GM10248 (cell line): ENCODE measurements around the gene NOP9.

Experiments
- CTCF ChIA-PET: fragments of 300-600 bp; sonication (Branson Sonifier 250); formaldehyde crosslinking; extraction: SDS; loops from one replicate; lab custom pipeline; 2021; ENCODE audit warnings: antibody characterized with exemption; lab: Yijun Ruan, JAX
- POLR2A ChIA-PET: fragments of 350-650 bp; sonication (Branson Sonifier 250); formaldehyde crosslinking; extraction: SDS; loops from one replicate; lab custom pipeline; 2020; ENCODE audit warnings: antibody characterized with exemption; lab: Yijun Ruan, JAX
- DNase-seq: peaks from one replicate; pipeline ENCODE4 v3.0.0; 2012; ENCODE audit errors: extremely low spot score
- CTCF ChIP-seq: IDR thresholded peaks from 2 replicates; pipeline ENCODE4 v1.5.1; 2012; ENCODE audit warnings: mild to moderate bottlenecking, low read depth; ENCODE audit errors: extremely low read depth, missing control alignments, control extremely low read depth

Gene NOP9

DNA sequence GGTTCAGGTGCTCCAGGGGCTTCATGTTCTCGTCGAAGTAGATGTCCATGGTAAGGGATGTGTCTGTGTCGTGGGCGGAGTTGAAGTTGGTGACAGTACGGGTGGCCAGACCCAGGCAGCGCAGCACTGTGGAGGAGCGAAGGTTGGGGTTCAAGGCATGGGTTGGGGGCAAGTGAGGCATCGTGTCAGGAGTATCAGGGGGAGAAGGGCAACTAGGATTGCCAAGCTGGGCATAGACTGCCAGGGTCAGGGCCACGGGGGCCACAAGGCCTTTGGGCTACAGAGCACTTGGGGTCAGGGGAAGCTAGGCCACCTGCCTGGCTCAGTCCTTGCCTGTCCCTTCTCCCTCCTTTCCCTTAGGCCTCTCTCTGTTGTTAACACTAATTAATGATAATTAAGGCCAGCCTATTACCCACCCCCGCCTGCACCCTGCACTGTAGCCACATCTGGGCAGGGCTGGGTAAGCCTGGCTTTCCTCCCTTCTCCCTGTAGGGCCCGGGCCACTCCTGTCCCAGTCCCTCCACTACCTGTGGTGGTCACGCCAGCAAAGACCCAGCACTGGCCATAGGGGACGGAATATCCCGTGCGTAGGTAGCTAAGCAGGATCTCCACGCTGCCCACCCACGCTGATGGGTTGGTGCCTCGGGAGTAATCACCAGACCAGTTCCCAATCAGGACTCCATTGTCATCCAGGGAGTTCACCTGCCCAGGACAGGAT is 40.9 kb upstream of the NOP9 start:
- DNase-seq = no peak
- no peak for TF ChIP-seq CTCF
- ChIA-PET CTCF (interaction anchor here (0.8 to 2.3 kb wide), 6 partner anchors 11 to 39 kb away, joined by 3 to 10 read pairs (median 6); partner anchors contain the start of genes RABGGTA and TINF2), POLR2A (no interaction called here)

DNA sequence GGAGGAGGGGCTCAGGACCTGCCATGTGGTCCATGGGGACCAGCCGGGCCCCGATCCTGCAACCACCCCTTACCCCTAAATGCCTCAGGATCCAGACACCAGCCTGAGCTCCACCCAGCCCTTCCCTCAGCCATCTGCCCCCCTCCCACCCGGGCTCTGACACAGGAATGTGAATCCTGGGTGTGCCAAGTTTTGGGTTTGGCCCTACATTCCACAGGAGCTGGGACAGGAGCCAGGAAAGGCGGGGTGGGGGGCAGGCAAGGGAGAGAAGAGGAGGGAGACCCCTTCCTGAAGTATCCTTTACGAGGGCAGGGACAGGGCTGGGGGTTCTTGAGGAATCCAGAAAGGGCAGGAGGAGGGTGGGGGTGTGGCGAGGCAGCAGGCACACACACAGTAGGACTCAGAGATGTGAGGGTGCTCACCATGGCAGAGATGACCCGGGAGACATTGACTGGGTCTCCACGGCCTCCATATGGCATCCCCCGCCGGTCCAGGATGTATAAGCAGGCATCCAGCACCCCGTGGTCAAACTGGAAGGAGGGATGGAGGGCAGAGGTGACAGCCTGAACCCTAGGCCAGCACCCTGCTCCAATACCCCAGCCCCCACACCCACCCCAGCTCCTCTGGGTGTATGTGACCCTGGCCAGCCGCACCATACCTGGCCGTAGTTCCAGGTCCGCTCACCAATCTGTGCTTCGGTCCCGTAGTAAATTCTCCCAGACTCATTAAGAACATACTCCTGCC is 40.2 kb upstream of the NOP9 start:
- no peak for DNase-seq
- CTCF ChIA-PET = interaction anchor here (0.7 to 2.1 kb wide), 4 partner anchors 12 to 48 kb away, joined by 3 to 10 read pairs (median 7); partner anchors contain the start of genes CIDEB, RABGGTA and TINF2
- POLR2A ChIA-PET = no interaction called here
- TF ChIP-seq CTCF = no peak

DNA sequence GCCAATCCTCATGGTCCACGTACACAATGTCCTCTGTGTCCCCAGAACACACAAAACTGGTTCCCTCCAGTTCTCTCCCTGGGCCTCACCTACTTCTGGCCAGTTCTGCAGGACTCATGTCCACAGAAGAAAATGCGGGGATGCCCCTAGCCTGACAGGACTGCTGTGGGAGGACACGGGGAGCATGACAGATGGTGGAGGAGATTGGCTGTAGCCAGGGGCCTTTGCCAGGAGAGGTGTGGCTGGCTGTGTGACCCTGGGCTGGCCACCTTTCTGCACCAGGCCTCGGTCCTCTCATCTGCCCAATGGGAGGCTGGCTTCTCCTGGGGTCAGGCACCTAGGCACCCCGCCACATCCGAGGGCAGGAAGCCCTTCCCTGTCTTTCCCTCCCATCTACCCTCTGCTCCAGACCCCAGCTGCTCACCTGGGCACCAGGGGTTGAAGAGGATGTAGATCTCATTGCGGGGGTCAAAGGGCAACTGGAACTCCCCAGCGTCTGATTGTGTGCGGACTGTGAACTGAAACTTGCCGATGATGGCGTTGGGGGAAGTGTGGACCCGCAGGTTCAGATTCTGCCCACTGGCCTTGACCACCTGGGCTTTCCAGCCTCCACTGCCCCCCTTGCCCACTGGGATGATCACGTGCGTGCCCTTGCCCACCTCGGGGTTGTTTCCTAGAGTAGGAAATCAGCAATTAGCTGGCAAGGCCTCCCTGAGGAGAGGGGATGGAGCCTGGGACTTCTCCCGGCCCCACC is 39.4 kb upstream of the NOP9 start:
- no peak for TF ChIP-seq CTCF
- ChIA-PET POLR2A (interaction anchor here (0.7 to 2.0 kb wide), 2 partner anchors 8 to 17 kb away, joined by 3 to 5 read pairs; no protein-coding TSS in a partner anchor), CTCF (interaction anchor here (1.0 to 2.1 kb wide), 3 partner anchors 30 to 73 kb away, joined by 3 to 9 read pairs (median 3); no protein-coding TSS in a partner anchor)
- DNase-seq = no peak

DNA sequence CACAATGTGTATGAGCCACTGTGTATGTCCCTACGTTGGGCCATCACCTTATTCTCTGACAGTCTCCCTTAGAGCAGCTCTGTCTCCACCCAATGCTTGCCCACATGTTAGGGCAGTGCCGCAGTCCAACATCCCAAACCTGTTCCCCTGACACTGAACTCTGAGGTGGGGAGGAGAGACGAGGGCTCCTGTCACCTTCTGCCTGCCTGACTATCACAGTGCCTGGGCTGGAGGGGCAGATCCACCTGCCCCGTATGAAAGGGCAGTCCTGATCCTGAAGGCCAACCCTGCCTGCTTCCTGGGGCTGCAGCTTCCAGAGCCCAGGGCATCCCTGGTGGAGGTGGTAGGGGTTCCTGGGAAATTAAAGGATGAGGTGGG is 38.9 kb upstream of the NOP9 start:
- CTCF ChIA-PET = interaction anchor here (1.0 to 2.8 kb wide), 4 partner anchors 18 to 73 kb away, joined by 3 to 12 read pairs (median 6); partner anchors contain the start of gene TINF2
- POLR2A ChIA-PET = interaction anchor here (0.7 to 2.0 kb wide), 2 partner anchors 9 to 16 kb away, joined by 3 to 5 read pairs; no protein-coding TSS in a partner anchor

DNA sequence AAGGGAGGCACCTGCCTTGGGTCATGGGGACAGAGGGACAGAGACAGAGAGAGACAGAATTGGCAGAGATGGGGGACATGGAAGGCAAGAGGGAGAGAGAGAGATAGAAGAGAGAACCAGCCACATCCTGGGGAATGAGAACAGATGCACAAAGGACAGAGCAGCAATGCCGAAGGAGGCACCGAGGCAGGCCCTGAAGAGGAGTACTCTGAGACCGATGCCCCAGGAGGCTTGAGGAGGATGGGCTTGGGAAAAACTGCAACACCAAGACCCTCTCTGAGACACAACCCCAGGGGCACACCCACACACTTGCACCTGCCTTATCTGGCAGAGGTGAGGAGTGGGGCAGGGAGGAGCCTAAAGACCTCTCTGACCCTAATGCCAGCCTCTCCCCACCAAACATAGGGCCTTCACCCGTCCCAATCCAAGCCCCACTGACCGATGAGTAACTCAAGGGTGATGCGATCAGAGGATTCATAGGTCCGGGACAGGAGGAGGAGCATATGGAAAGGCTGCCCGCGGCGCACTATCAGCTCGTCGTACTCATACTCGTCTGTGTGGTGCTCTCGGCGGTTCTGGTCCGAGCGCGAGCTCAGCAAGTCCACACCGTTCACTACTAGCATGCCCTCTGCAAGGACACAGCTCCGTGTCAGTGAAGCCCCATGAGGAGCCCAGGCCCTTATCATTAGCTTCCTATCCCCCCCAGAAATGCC is 38.2 kb upstream of the NOP9 start:
- no peak for DNase-seq
- no peak for TF ChIP-seq CTCF
- POLR2A ChIA-PET = interaction anchor here (0.8 to 2.0 kb wide), 3 partner anchors 8 to 10 kb away, joined by 3 to 6 read pairs (median 5); partner anchors contain the start of gene RABGGTA
- CTCF ChIA-PET = interaction anchor here (1.0 to 2.8 kb wide), 6 partner anchors 9 to 72 kb away, joined by 3 to 12 read pairs (median 6); partner anchors contain the start of genes RABGGTA and TINF2

More for the DNA sequence above, 38.9 kb upstream of the NOP9 start:
- DNase-seq = no peak
- TF ChIP-seq CTCF = no peak
